CD1c-positive myeloid dendritic cell (primary cell): ENCODE results near the gene TSPAN16.
A peak's percentile ranks its signal among the peaks of the same experiment; 100 is the strongest.

Source experiments
- DNase-seq: peaks from one replicate; pipeline ENCODE4 v3.0.0-alpha.2; 2016; ENCODE audit errors: extremely low spot score

TSPAN16 gene

GRCh38 chr19:11295665-11296245 lies at the start of gene TSPAN16:
TSS of gene TSPAN16 (plus strand) at chr19:11296160. CDS start at chr19:11296298, 138 bp downstream.
- DNase-seq = no peak

GRCh38 chr19:11246941-11247340 lies 49.0 kb upstream of the TSPAN16 start:
- DNase-seq = no peak

GRCh38 chr19:11247391-11247790 lies 48.6 kb upstream of the TSPAN16 start:
- no peak for DNase-seq

GRCh38 chr19:11247934-11248333 lies 48.0 kb upstream of the TSPAN16 start:
- DNase-seq = no peak

GRCh38 chr19:11248852-11249251 lies 47.1 kb upstream of the TSPAN16 start:
- DNase-seq = no peak

GRCh38 chr19:11251217-11251616 lies 44.7 kb upstream of the TSPAN16 start:
- DNase-seq = no peak

GRCh38 chr19:11251650-11252314 lies 44.2 kb upstream of the TSPAN16 start:
- no peak for DNase-seq

- no peak for DNase-seq
Measured at GRCh38 chr19:11252665-11253355, 43.1 kb upstream of the TSPAN16 start.

GRCh38 chr19:11254666-11255065 lies 41.3 kb upstream of the TSPAN16 start:
- no peak for DNase-seq

GRCh38 chr19:11256189-11256588 lies 39.8 kb upstream of the TSPAN16 start:
- DNase-seq = no peak

- no peak for DNase-seq
Measured at GRCh38 chr19:11257846-11258380, 38.0 kb upstream of the TSPAN16 start.

- DNase-seq = no peak
Measured at GRCh38 chr19:11260996-11261395, 35.0 kb upstream of the TSPAN16 start.

GRCh38 chr19:11261431-11261970 lies 34.5 kb upstream of the TSPAN16 start:
- DNase-seq = no peak

GRCh38 chr19:11261971-11262839 lies 33.8 kb upstream of the TSPAN16 start, which contains the start of gene DOCK6:
TSS of gene DOCK6 (minus strand) at chr19:11262524. CDS start at chr19:11262440, 84 bp downstream.
- peak; percentile 23 for DNase-seq

GRCh38 chr19:11263726-11264125 lies 32.2 kb upstream of the TSPAN16 start:
- no peak for DNase-seq

- no peak for DNase-seq
Measured at GRCh38 chr19:11264452-11265176, 31.3 kb upstream of the TSPAN16 start.

GRCh38 chr19:11265177-11265784 lies 30.7 kb upstream of the TSPAN16 start:
- DNase-seq = no peak

- DNase-seq = no peak
Measured at GRCh38 chr19:11265785-11266236, 30.1 kb upstream of the TSPAN16 start.

GRCh38 chr19:11267316-11268085 lies 28.5 kb upstream of the TSPAN16 start:
- no peak for DNase-seq
